HG02938 (cell line): ENCODE results near the gene GPR35.

Source experiments
- ATAC-seq: cut with Tn5 transposase; IDR thresholded peaks from one replicate; pipeline ENCODE4 v1.9.1; 2021; ENCODE audit warnings: mild to moderate bottlenecking, moderate library complexity; ENCODE audit not compliant: unreplicated experiment

GPR35 gene

DNA sequence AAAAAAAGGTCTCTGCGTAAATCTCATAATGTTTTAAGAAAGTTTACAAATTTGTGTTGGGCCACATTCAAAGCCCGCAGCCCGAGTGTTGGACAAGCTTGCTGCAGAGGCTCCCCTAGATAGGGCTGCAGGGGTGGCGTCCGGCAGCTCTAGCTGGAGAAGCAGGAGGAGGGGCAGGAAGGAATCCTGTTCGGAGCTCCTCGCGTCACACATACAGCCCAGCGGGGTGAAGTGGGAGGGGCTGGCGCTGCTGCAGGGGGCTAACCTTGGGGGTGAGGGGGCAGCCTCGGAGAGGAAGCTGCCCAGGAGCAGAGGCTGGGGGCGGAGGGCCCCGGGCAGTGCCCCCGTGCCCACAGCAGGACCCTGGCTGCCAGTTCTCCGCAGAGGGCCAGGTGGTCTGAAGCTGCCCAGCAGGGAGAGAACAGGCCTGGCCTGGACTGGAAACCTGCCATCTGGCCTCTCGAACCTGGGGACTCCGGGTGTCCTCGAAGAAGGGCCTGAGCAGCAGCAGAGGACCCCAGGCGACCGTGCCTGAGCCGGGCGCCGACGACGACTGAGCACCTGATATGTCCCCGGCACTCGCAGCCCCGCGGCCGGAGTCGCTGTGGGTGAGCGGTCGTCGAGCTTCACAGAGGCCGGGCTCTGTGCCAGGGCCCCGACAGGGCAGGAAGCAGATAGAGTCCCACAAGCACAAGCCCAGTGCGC, 2.6 kb upstream of the GPR35 start:
- no peak for ATAC-seq

DNA sequence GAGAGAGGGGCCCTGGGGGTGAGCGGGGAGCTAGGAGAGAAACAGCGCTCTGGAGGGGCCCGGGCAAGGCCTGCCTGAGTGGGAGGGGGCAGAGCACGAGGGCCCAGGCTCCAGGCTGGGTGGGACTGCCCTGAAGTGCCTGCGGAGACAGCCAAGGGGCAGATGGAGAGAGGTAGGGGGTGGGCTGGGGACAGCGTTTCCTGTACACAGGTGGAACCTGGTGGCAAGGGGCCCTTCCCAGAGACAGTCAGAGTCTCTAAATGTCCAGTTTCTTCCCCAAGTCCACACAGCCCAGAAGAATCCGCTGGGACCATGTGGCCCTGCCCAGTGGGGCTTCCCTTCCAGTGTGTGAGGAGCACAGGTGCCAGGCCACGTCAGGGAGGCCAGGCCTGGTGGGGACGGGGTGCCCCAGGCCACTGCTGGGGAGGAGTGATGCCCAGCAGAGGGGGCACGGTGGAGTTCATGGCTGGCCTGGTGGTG, 1.7 kb upstream of the GPR35 start:
- no peak for ATAC-seq

DNA sequence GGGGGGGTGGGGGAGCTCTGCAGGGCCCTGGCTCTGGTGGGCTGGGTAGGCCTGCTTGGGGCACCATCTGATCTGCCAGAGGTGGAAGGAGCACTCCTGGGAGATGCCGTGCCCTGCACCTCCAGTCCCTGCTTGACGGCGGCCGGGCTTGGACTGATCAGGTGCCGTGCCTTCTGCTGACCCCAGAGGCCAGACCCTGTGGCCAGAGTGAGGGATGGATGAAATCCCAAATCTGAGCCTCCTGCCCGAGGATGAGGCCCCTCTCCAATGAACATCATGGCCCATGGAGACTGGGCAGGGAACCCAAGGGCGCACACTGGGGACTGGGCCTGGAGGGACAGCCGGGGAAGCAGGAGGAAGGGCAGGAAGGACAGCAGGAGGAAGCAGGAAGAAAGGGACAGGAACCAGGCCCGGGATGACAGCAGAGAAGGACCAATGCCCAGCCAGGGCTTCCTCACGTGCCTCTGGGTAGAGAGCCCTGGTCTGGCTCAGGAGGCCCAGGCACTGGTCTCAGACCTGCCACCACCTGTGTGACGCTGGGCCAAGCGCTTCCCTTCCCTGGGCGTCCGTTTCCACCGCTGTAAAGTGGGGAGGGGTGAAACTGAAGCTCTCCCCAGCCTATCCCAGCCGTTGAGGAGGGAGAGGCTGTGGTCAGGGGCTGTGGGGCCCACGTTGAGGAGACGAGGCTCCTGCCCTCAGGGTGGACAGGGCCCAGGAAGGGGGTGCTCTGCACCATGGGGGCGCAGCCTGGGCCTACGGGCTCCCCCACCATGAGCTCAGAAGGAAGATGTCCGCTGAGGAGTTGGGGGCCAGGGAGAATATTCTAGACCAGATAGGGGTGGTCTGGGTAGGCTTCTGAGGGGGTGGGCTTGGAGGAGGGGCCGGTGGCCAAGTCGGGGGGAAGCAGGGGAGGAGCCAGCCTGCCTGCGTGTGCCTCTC, 1.0 kb upstream of the GPR35 start:
- no peak for ATAC-seq

DNA sequence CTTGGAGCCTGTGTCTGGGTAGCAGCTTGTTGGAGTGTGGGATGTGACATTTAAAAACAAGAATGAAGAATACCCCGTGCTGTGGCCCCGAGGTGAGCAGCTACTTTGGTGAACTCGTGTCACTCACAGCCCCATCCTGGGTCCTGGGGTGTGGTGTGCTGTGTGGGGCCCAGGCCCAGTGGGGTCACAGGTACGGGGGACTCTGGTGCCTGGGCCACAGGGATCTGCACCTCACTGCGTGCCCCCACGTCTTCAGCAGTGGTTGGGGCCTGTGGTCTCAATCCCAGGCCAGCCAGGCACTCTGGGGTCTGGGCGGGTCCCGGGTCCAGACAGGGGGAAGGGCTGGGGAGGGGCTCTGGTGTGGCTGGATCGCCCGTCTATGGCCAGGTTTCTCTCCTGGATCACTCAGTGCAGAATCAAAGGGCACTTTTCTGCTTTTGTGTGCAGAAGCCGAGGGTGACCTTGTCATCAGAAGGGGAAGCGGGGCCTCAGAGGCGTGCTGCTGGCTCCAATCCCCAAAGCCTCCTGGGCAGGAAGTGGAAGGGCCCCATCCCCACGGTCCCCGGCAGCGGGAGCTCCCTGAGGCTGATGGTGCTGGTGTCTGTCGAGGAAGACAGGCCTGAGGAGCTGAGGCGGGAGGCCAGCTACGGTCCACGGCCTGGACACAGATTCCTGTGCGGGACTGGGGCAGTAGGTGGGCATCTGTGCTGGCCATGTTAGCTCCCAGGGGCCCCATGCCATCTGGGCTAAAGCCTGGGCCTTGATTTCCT, 1.4 kb downstream of the GPR35 start:
- no peak for ATAC-seq

DNA sequence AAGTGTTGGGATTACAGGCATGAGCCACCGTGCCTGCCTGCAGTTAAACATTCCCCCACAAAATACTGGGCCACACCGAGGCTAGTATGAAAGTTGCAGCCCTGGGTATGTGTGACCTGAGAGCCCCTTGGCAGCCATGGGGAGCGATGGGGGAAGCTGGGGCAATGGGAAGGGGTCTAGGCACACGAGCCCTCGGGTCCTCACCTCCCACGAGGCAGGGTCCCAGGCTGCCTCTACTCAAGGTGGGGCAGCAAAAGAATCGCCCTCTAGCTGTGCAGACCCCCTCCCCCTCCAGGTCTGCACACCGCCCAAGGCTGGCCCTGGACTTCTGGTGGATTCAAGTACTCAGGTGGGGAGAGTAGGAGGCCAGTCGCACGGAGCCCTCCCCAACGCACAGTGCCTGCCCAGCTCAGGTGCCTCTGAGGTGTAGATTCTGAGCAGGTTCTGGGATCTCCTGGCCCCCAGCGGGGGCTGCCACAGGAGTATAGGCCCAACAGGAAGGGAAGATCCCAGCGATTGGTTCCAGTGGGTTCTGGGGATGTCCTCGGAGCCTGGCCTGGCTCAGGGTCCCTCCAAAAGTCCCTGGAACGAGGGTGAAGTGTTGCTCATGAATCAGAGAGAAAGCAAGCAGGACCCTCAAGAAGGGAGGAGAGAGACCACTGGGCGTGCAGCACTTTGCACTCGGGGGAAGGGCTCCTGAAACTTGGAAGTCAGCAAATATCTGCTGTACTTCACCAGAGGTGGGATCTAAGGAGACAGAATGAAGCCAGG, 2.6 kb downstream of the GPR35 start:
- no peak for ATAC-seq

DNA sequence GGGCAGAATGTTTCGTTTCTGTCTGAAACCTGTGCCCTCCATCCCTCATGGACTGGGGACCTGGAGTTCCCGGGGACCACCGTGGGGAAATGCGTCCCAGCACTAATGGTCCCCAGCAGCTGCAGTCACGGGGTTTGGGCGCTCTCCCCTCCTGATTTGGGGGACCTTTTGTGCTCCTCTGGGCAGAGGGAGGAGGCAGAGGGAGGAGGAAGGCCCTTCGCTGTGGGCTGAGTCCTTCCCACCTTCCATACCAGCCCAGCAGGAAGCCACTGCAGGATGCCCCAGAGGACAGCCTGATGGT, 3.2 kb downstream of the GPR35 start:
- ATAC-seq, result no peak

DNA sequence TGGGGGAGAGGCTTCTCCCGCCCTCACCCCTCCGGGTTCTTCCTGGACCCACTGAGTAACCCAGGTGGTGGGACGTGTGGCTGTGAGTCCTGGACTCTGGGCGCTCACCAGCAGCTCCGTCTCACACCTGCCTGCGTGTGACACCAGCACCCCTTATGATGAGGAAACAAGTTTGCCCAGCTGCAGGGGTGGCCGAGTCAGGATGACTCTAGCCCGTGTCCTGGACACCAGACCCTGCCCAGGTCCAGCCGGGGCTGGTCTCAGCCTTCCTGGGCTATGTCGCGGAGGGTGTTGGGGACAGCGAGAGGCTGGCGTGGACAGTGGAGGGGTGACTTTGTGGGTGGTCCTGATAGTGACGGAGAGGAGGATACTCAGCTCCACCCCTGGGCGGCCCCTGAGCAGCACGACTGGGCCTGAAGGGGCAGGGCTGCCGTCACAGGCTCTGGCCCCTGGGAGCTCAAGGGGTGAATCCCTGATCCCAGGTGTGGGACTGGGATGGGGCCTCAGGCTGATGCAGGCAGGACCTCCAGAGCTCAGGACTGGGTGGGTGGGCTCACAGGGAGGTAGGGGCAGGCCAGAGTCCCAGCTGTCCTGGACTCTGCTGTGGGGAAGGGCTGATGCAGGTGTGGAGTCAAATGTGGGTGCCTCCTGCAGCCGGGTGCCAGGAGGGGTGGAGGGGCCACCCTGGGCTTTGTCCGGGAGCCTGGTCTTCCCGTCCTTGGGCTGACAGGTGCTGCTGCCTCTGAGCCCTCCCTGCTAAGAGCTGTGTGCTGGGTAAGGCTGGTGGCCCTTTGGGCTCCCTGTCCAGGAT, 3.7 kb downstream of the GPR35 start:
- no peak for ATAC-seq

DNA sequence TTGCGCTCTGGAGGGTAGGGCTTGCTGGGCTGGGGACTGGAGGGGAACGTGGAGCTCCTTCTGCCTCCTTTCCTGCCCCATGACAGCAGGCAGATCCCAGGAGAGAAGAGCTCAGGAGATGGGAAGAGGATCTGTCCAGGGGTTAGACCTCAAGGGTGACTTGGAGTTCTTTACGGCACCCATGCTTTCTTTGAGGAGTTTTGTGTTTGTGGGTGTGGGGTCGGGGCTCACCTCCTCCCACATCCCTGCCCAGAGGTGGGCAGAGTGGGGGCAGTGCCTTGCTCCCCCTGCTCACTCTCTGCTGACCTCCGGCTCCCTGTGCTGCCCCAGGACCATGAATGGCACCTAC, 4.3 kb downstream of the GPR35 start:
- no peak for ATAC-seq

DNA sequence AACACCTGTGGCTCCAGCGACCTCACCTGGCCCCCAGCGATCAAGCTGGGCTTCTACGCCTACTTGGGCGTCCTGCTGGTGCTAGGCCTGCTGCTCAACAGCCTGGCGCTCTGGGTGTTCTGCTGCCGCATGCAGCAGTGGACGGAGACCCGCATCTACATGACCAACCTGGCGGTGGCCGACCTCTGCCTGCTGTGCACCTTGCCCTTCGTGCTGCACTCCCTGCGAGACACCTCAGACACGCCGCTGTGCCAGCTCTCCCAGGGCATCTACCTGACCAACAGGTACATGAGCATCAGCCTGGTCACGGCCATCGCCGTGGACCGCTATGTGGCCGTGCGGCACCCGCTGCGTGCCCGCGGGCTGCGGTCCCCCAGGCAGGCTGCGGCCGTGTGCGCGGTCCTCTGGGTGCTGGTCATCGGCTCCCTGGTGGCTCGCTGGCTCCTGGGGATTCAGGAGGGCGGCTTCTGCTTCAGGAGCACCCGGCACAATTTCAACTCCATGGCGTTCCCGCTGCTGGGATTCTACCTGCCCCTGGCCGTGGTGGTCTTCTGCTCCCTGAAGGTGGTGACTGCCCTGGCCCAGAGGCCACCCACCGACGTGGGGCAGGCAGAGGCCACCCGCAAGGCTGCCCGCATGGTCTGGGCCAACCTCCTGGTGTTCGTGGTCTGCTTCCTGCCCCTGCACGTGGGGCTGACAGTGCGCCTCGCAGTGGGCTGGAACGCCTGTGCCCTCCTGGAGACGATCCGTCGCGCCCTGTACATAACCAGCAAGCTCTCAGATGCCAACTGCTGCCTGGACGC, 4.9 kb downstream of the GPR35 start:
- ATAC-seq, result no peak

DNA sequence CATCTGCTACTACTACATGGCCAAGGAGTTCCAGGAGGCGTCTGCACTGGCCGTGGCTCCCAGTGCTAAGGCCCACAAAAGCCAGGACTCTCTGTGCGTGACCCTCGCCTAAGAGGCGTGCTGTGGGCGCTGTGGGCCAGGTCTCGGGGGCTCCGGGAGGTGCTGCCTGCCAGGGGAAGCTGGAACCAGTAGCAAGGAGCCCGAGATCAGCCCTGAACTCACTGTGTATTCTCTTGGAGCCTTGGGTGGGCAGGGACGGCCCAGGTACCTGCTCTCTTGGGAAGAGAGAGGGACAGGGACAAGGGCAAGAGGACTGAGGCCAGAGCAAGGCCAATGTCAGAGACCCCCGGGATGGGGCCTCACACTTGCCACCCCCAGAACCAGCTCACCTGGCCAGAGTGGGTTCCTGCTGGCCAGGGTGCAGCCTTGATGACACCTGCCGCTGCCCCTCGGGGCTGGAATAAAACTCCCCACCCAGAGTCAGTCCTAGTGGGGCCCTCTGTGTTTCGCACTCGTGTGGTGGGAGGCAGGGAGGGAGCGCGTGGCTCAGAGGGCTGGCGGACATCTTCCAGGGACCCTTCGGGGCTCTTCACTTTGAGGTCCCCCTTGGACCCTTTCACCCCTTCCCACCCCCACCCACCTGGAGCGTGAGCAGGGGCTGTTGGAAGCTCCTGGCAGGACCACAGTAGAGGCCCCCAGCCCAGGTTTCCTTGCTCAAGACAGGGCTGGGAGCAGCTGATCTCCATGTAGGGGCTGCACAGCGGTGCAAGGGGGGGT, 5.7 kb downstream of the GPR35 start:
- ATAC-seq, result no peak

DNA sequence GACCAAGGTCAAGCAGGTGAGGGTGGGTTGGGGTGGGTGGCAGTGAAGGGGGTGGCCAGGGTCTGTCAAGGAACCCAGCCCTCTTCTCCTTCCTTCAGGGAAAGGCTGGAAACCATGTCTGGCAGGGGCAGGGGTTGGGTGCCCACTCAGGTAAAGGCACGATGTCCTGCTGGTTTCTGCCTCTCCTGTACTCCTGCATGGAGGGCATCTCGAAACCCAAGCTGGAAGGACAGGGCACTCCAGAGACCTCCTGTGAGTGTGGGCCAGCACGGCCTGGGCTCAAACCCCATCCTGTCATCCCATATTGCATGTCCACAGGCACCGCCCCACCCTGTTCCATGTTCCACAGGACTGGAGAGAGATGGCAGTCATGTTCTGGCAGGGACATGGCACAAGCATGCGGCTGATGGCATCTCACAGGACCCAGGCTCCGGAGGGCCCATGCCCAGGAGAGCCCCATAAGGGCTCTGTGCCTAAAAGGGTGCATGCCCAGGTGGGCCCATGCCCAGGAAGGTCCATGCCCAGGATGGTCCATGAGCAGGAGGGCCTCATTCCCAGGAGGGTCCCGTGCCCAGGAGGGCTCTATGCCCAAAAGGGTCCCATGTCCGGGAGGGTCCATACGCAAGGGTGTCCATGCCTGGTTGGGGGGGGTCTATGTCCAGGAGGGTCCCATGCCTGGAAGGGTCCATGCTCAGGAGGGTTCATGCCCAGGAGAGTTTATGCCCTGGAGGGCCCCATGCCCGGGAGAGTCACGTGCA, 6.4 kb downstream of the GPR35 start:
- ATAC-seq, result no peak

DNA sequence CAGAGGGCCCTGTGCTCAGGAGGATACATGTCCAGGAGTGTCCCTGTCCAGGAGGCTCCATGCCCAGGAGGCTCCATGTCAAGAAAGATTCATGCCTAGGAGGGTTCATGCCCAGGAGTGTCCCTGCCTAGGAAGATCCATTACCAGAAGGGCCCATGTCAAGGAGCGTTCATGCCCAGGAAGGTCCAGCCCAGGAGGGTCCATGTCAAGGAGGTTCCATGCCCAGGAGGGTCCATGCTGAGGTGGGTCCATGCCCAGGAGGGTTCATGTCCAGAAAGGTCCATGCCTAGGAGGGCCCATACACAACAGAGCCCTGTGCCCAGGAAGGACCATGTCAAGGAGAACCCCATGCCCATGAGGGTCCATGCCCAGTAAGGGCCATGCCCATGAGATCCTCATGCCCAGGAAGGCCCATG, 7.0 kb downstream of the GPR35 start:
- ATAC-seq, result no peak

DNA sequence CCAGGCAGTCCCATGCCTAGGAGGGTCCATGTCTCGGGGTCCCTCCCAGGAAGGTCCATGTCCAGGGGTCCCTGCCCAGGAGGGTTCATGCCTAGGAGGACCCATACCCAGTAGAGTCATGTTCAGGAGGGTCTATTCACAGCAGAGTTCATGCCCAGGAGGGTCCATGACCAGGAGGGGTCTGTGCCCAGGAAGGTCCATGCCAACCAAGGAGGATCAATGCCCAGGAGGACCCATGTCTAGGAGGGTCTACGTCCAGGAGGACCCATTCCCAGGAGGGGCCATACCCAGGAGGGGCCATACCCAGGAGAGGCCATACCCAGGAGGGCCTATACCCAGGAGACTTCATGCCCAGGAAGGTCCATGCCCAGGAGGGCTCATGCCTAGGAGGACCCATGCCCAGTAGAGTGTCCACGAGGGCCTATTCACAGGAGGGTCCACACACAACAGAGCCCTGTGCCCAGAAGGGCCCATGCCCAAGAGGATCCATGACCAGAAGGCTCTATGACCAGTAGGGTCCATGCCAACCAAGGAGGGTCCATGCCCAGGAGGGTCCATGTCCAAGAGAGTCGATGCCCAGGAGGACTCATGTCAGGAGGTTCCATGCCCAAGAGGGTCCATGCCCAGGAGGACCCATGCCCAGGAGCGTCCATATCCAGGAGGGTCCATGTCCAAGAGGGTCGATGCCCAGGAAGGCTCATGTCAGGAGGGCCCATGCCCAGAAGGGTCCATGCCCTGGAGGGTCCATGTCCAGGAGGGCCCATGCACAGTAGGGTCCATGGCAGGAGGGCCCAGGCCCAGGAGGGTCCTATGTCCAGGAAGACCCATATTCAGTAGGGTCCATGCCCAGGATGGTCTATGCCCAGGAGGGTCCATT, 10.1 kb downstream of the GPR35 start:
- no peak for ATAC-seq

DNA sequence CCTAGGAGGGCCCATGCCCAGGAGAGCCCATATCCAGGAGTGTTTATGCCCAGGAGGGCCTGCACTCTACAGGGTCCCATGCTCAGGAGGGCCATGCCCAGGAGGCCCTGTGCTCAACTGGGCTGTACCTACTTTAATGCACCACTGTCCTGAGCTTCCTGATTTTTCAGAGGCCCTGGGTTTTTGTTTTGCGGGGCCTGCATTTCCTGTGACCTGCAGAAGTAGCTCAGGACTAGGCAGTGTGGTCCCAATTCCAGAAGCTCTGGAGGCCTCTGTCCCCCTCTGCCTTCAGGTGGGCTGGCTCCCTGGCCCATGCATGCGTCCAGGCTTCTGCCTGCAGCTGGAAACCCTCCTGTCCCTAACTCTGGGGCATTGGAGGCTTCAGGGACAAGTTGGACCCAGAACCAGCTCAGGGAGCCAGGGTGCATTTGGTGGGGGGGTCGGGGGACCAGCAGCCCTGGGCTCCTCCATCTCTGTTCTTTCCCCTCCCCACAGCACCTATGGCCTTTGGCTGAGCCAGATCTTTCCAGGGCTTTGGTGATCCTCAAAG, 10.8 kb downstream of the GPR35 start:
- no peak for ATAC-seq

DNA sequence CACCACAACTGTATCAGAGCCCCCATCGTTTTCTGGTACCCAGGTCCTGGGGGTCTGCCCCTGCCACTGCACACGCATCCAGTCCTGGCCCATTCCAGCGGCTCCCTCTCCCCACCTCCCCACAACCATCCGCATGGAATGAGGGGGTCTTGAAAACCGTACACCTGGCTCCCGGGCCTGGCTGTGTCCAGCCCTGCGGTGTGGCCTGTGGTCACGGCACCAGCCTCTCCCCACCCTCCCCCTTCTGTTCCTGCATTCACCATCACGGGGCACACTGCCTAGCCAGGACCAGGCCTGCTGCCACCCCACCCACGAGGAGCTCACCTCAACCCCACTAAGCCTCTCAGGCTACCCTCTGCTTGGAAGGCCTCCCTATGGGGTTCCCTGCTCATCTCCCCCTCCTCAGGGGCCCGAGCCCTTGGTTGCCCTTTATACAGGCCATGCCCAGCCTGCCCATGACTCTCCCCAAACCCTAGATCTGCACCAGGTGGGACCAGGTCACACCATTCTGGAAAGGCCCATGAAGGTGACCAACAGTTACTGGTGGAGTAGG, 11.4 kb downstream of the GPR35 start:
- ATAC-seq, result no peak
